HepG2 (cell line): Measurements from ENCODE around the gene FRMD1. TPM values are rescaled to one million over a fixed set of nuclear protein-coding genes. Genes with fewer than 3 reads are reported as not detected.

ENCODE experiments used
- ARID2 ChIP-seq: sonication (generic); formaldehyde crosslinking; IDR thresholded peaks from 2 replicates; pipeline ENCODE4 v1.8.1; 2022; ENCODE audit warnings: mild to moderate bottlenecking, missing genetic modification reagents, borderline replicate concordance
- E2F2 ChIP-seq: sonication (generic); formaldehyde crosslinking; IDR thresholded peaks from 2 replicates; pipeline ENCODE4 v1.4.0; 2020; ENCODE audit warnings: missing genetic modification reagents, borderline replicate concordance
- GRHL1 ChIP-seq: sonication (generic); formaldehyde crosslinking; conservative IDR thresholded peaks from 2 replicates; pipeline ENCODE4 v1.8.0; 2022; ENCODE audit warnings: missing genetic modification reagents
- HCFC1 ChIP-seq: fragments of 150-350 bp; IDR thresholded peaks from 2 replicates; pipeline ENCODE4 v1.6.1; 2014; ENCODE audit warnings: low read depth, low read length
- NFKBIZ ChIP-seq: IDR thresholded peaks from 2 replicates; pipeline ENCODE4 v1.6.1; 2018; ENCODE audit warnings: missing genetic modification reagents, missing compliant biosample characterization
- REPIN1 ChIP-seq: sonication (generic); formaldehyde crosslinking; IDR thresholded peaks from 2 replicates; pipeline ENCODE4 v1.8.0; 2022; ENCODE audit warnings: missing genetic modification reagents, low read depth, mild to moderate bottlenecking, borderline replicate concordance
- SUZ12 ChIP-seq: fragments of 150-350 bp; IDR thresholded peaks from 2 replicates; pipeline ENCODE4 v1.6.1; 2014; ENCODE audit warnings: low read depth, low read length
- ZNF431 ChIP-seq: sonication (generic); formaldehyde crosslinking; IDR thresholded peaks from 2 replicates; pipeline ENCODE4 v1.9.0; 2022; ENCODE audit warnings: missing genetic modification reagents, low read depth, mild to moderate bottlenecking, borderline replicate concordance
- ZNF547 ChIP-seq: sonication (generic); formaldehyde crosslinking; IDR thresholded peaks from 2 replicates; pipeline ENCODE4 v1.5.1; 2020; ENCODE audit warnings: mild to moderate bottlenecking, missing genetic modification reagents
- polyA plus RNA-seq, 8 experiments: library from polyadenylated mRNA; depleted of rRNA in 3 of 8; stranded (reverse) in 7 of 8; unstranded in 1 of 8; fragments of >200 nt; fragmentation: Illumina TruSeq in 4 of 8; extraction: Trizol in 4 of 8; gene quantifications; 2 replicates each; pipeline versions ENCODE4 v1.2.1 to v1.2.3, GENCODE V29; 2011 to 2016; ENCODE audit warnings: low read depth in 4 of 8, missing spikeins in 1 of 8, mixed read lengths in 1 of 8; ENCODE audit not compliant: insufficient read depth in 1 of 8
- total RNA-seq, 5 experiments: library from RNA; depleted of rRNA; stranded (reverse); fragments of >200 nt; fragmentation: Illumina TruSeq; extraction: Trizol; gene quantifications; 2 replicates each; pipeline ENCODE4 v1.2.3, GENCODE V29; 2016; ENCODE audit warnings: low read depth in 1 of 5
- TF ChIP-seq, protein P1 (sequence below): IDR thresholded peaks from 2 replicates; pipeline ENCODE4 v1.6.1; 2016
- TF ChIP-seq, protein P2 (sequence below), 2 experiments: sonication (generic) in 1 of 2; formaldehyde crosslinking in 1 of 2; IDR thresholded peaks; 2 replicates each; pipeline versions ENCODE4 v1.5.1 to v1.6.1; 2011 to 2020; ENCODE audit warnings: borderline replicate concordance in 1 of 2, low read depth in 1 of 2, low read length in 1 of 2, mild to moderate bottlenecking in 1 of 2, missing genetic modification reagents in 1 of 2, moderate library complexity in 1 of 2
- TF ChIP-seq, protein P3 (sequence below): sonication (generic); formaldehyde crosslinking; IDR thresholded peaks from 2 replicates; pipeline ENCODE4 v1.4.0; 2020; ENCODE audit warnings: mild to moderate bottlenecking, missing genetic modification reagents

The FRMD1 gene
- total and polyA plus RNA-seq, 2 of the 13 experiments (the other 11 are each of a cell fraction or from before 2014, with no cell fraction given) = 0.01 TPM; not detected in 1

GRCh38 chr6:168049277-168049676, 29.7 kb downstream of the FRMD1 start (continued):
- TF ChIP-seq HCFC1 (no peak), ARID2 (CRISPR knock-in tag) (no peak), ZNF431 (no peak), NFKBIZ (CRISPR knock-in tag) (no peak), SUZ12 (no peak), GRHL1 (CRISPR knock-in tag) (no peak), E2F2 (CRISPR knock-in tag) (no peak), REPIN1 (CRISPR knock-in tag) (no peak), ZNF547 (no peak)
- TF ChIP-seq, protein P1, sequence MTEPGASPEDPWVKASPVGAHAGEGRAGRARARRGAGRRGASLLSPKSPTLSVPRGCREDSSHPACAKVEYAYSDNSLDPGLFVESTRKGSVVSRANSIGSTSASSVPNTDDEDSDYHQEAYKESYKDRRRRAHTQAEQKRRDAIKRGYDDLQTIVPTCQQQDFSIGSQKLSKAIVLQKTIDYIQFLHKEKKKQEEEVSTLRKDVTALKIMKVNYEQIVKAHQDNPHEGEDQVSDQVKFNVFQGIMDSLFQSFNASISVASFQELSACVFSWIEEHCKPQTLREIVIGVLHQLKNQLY (CRISPR knock-in tag) = no peak
- TF ChIP-seq, protein P2, sequence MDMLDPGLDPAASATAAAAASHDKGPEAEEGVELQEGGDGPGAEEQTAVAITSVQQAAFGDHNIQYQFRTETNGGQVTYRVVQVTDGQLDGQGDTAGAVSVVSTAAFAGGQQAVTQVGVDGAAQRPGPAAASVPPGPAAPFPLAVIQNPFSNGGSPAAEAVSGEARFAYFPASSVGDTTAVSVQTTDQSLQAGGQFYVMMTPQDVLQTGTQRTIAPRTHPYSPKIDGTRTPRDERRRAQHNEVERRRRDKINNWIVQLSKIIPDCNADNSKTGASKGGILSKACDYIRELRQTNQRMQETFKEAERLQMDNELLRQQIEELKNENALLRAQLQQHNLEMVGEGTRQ (IDR thresholded peaks at IDR 0.05; ENCODE audit: low read depth, low read length) = no peak
- TF ChIP-seq, protein P2 (CRISPR knock-in tag; IDR thresholded peaks at IDR 0.05; ENCODE audit: borderline replicate concordance) = no peak
- TF ChIP-seq, protein P3, sequence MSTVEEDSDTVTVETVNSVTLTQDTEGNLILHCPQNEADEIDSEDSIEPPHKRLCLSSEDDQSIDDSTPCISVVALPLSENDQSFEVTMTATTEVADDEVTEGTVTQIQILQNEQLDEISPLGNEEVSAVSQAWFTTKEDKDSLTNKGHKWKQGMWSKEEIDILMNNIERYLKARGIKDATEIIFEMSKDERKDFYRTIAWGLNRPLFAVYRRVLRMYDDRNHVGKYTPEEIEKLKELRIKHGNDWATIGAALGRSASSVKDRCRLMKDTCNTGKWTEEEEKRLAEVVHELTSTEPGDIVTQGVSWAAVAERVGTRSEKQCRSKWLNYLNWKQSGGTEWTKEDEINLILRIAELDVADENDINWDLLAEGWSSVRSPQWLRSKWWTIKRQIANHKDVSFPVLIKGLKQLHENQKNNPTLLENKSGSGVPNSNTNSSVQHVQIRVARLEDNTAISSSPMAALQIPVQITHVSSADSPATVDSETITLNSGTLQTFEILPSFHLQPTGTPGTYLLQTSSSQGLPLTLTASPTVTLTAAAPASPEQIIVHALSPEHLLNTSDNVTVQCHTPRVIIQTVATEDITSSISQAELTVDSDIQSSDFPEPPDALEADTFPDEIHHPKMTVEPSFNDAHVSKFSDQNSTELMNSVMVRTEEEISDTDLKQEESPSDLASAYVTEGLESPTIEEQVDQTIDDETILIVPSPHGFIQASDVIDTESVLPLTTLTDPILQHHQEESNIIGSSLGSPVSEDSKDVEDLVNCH (CRISPR knock-in tag) = no peak
